Activated CD4-positive, alpha-beta memory T cell treated with anti-CD3 and anti-CD28 coated beads, Interleukin-2, amount 10 ng/mL, durations not matched to agents 7 days and 5 days (primary cell): Measurements from ENCODE around the gene DHFR2. TPM values are rescaled to one million over a fixed set of nuclear protein-coding genes. Genes with fewer than 3 reads are reported as not detected.
A peak's percentile ranks its signal among the peaks of the same experiment; 100 is the strongest.
"Not testable (repeated sequence)": the region's sequence is repeated elsewhere in the genome, so short reads cannot be mapped to it uniquely, and the experiment has no call there.

ENCODE experiments used
- CTCF ChIA-PET: fragments of 350-600 bp; sonication (Branson Sonifier 250); formaldehyde crosslinking; loops from one replicate; lab custom pipeline; 2021; ENCODE audit warnings: antibody characterized with exemption, inconsistent platforms; lab: Charles Lee
- POLR2A ChIA-PET: fragments of 350-600 bp; sonication (Branson Sonifier 250); formaldehyde crosslinking; loops from one replicate; lab custom pipeline; 2021; ENCODE audit warnings: antibody characterized with exemption; lab: Charles Lee
- DNase-seq: peaks from one replicate; pipeline ENCODE4 v3.0.0-alpha.2; 2020
- H3K27ac Mint-ChIP-seq: one replicate; pipeline ENCODE4 v1.8.0; 2021; ENCODE audit warnings: mild to moderate bottlenecking, mixed read lengths
- H3K27me3 Mint-ChIP-seq: one replicate; pipeline ENCODE4 v1.8.0; 2021; ENCODE audit warnings: mixed read lengths
- H3K36me3 Mint-ChIP-seq: one replicate; pipeline ENCODE4 v1.8.0; 2021; ENCODE audit warnings: low read depth, mixed read lengths
- H3K4me1 Mint-ChIP-seq: one replicate; pipeline ENCODE4 v1.8.0; 2021; ENCODE audit warnings: mixed read lengths
- H3K4me3 Mint-ChIP-seq: one replicate; pipeline ENCODE4 v1.8.0; 2021; ENCODE audit warnings: mild to moderate bottlenecking, mixed read lengths
- H3K9me3 Mint-ChIP-seq: one replicate; pipeline ENCODE4 v1.8.0; 2021; ENCODE audit warnings: mixed read lengths
- total RNA-seq, 2 experiments: library from RNA; stranded (reverse); gene quantifications; one replicate each; pipeline ENCODE4 v1.2.3, GENCODE V29; 2021

The DHFR2 gene
- total RNA-seq, 2 experiments from 2014 or later = 9.4 to 10.4 TPM

DNA sequence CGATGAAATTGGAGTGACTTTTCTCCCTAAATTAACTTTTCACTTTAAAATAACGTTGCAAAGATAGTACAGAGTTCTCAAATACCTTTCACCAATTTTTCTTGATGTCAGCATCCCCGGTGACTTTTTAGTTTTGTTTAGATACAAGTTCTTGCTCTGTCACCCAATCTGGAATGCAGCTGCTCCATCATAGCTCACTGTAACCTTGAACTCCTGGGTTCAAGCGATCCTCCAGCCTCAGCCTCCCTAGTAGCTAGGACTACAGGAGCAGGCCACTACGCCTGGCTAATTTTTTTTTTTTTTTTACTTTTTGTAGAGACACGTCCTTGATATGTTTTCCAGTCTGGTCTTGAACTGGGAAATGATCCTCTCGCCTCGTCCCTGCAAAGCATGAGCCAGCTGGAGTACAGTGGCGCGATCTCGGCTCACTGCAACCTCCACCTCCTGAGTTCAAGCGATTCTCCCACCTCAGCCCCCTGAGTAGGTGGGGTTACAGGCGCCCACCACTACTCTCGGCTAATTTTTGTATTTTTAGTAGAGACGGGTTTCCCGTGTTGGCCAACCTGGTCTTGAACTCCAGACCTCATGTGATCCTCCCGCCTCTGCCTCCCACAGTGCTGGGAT is 892 bp upstream of the DHFR2 start:
- Mint-ChIP-seq H3K36me3 (peaks cover 60% of the 10 kb centered on the region), H3K27ac (peak overlapping the region; percentile 98), H3K4me1 (peaks cover 52% of the 10 kb centered on the region), H3K4me3 (peak overlapping the region; percentile 86), H3K9me3 (peaks cover 8% of the 10 kb centered on the region), H3K27me3 (no peaks in the 10 kb centered on the region)
- ChIA-PET CTCF (interaction anchor here (0.9 to 2.6 kb wide), 5 partner anchors 8 to 61 kb away, joined by 3 to 11 read pairs (median 3); no protein-coding TSS in a partner anchor), POLR2A (interaction anchor here (0.6 to 3.2 kb wide), 18 partner anchors 8 to 171 kb away, joined by 3 to 23 read pairs (median 7); partner anchors contain the start of gene ARL13B)
- no peak for DNase-seq

DNA sequence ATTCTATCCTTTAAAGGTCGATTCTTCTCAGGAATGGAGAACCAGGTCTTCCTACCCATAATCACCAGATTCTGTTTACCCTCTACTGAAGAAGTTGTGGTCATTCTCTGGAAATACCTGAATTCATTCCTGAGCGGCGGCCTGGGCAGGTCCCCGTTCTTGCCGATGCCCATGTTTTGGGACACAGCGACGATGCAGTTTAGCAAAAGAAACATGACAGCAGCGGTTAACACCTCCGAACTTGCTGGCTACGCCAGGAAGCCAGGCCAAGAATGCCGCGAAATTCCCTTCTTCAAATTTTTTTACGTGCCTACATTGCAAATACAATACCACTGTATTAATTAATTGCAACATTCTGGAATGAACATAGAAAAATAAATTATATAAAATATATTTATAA is 1.4 kb downstream of the DHFR2 start:
- H3K27me3 Mint-ChIP-seq = no peaks in the 10 kb centered on the region
- no peaks in the 10 kb centered on the region for H3K9me3 Mint-ChIP-seq
- H3K36me3 Mint-ChIP-seq = peaks cover 41% of the 10 kb centered on the region
- ChIA-PET POLR2A (interaction anchor here (1.7 to 2.9 kb wide), 2 partner anchors 10 to 73 kb away, joined by 5 to 23 read pairs; no protein-coding TSS in a partner anchor), CTCF (interaction anchor here (1.6 to 2.6 kb wide), 2 partner anchors 8 to 48 kb away, joined by 3 to 11 read pairs; no protein-coding TSS in a partner anchor)
- peaks cover 37% of the 10 kb centered on the region for H3K4me1 Mint-ChIP-seq
- H3K4me3 Mint-ChIP-seq = peak overlapping the region; percentile 9
- H3K27ac Mint-ChIP-seq = no peak overlapping the region
- DNase-seq = no peak

- DNase-seq = no peak
- H3K9me3 Mint-ChIP-seq = no peaks in the 10 kb centered on the region
- no peaks in the 10 kb centered on the region for H3K27me3 Mint-ChIP-seq
- H3K4me1 Mint-ChIP-seq = no peaks in the 10 kb centered on the region
- ChIA-PET POLR2A (interaction anchor here (1.1 to 1.7 kb wide), 2 partner anchors 12 kb away, joined by 5 read pairs; partner anchors contain the start of genes DHFR2 and NSUN3), CTCF (interaction anchor here (1.0 kb wide), 1 partner anchor 12 kb away, joined by 3 read pairs; the partner anchor contains the start of genes DHFR2 and NSUN3)
- no peak overlapping the region for H3K4me3 Mint-ChIP-seq
- H3K27ac Mint-ChIP-seq = no peak overlapping the region
- H3K36me3 Mint-ChIP-seq = peaks cover 5% of the 10 kb centered on the region
These were observed 12.2 kb downstream of the DHFR2 start for GRCh38 chr3:94050546-94050945.

DNA sequence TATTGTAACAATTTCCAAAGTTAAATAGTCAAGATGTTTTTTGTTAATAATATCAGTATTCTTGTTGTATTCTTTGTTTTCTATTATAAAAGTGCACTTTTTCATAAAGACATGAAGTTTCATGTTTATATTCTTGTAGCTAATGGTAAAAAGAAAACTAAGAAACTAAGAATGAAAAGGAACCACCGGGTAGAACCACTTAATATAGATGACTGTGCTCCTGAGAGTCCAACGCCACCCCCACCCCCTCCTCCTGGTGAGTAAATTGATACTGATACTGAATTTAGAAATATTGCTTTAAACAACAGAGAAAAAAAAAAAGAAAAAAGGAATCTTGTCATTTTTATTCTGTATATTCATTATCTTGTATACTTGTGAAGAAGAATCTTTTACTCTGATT is 13.4 kb downstream of the DHFR2 start:
- ChIA-PET CTCF (no interaction called here), POLR2A (interaction anchor here (1.7 kb wide), 1 partner anchor 13 kb away, joined by 5 read pairs; the partner anchor contains the start of genes DHFR2 and NSUN3)

DNA sequence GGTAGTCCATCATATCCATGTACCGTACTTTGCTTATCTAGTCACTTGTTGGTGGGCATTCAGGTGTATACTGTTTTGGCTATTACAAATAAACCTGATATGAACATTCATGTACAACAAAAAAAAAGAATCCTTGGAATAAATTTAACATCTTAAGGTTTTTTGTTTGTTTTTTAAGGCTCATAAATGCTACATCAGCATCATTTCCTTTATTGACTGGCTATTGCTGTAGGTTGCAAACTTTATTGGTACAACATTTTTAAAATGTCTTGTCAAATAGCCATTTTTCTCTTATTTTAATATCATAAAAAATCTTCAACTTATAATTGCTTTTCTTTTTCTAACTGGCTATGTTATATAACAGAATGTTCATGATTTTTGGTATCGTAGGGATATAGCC is 16.2 kb downstream of the DHFR2 start:
- Mint-ChIP-seq H3K36me3 (peaks cover 18% of the 10 kb centered on the region), H3K4me1 (no peaks in the 10 kb centered on the region), H3K27ac (no peak overlapping the region), H3K4me3 (no peak overlapping the region), H3K9me3 (no peaks in the 10 kb centered on the region), H3K27me3 (no peaks in the 10 kb centered on the region)
- POLR2A ChIA-PET = no interaction called here
- CTCF ChIA-PET = no interaction called here
- DNase-seq = no peak

More for the DNA sequence above, 13.4 kb downstream of the DHFR2 start:
- Mint-ChIP-seq H3K4me1 (no peaks in the 10 kb centered on the region), H3K4me3 (no peak overlapping the region), H3K9me3 (no peaks in the 10 kb centered on the region), H3K36me3 (peaks cover 14% of the 10 kb centered on the region), H3K27ac (no peak overlapping the region), H3K27me3 (no peaks in the 10 kb centered on the region)
- no peak for DNase-seq

GRCh38 chr3:94044100-94044936 is 18.4 kb downstream of the DHFR2 start:
- not testable (repeated sequence) for H3K27me3 Mint-ChIP-seq

GRCh38 chr3:94043285-94043684 is 19.4 kb downstream of the DHFR2 start:
- no peaks in the 10 kb centered on the region for H3K27me3 Mint-ChIP-seq
- H3K4me1 Mint-ChIP-seq = no peaks in the 10 kb centered on the region
- CTCF ChIA-PET = no interaction called here

More at GRCh38 chr3:94044100-94044936, 18.4 kb downstream of the DHFR2 start:
- H3K9me3 Mint-ChIP-seq, DNase-seq, POLR2A ChIA-PET, H3K4me1 Mint-ChIP-seq, H3K4me3 Mint-ChIP-seq, CTCF ChIA-PET, H3K27ac Mint-ChIP-seq: not testable (repeated sequence)
- peaks cover 18% of the 10 kb centered on the region for H3K36me3 Mint-ChIP-seq

GRCh38 chr3:94036909-94037507 is 25.7 kb downstream of the DHFR2 start:
- Mint-ChIP-seq H3K27ac (no peak overlapping the region), H3K36me3 (no peaks in the 10 kb centered on the region), H3K9me3 (no peaks in the 10 kb centered on the region), H3K27me3 (no peaks in the 10 kb centered on the region), H3K4me1 (no peaks in the 10 kb centered on the region), H3K4me3 (no peak overlapping the region)
- DNase-seq = no peak
- CTCF ChIA-PET = interaction anchor here (0.5 kb wide), 1 partner anchor 25 kb away, joined by 3 read pairs; no protein-coding TSS in a partner anchor
- POLR2A ChIA-PET = interaction anchor here (1.8 kb wide), 1 partner anchor 26 kb away, joined by 7 read pairs; the partner anchor contains the start of genes DHFR2 and NSUN3

More at GRCh38 chr3:94043285-94043684, 19.4 kb downstream of the DHFR2 start:
- H3K4me3 Mint-ChIP-seq = no peak overlapping the region
- no peak for DNase-seq
- POLR2A ChIA-PET = no interaction called here
- no peaks in the 10 kb centered on the region for H3K9me3 Mint-ChIP-seq
- H3K36me3 Mint-ChIP-seq = peaks cover 18% of the 10 kb centered on the region
- H3K27ac Mint-ChIP-seq = no peak overlapping the region

GRCh38 chr3:94028093-94028837 is 34.5 kb downstream of the DHFR2 start, which contains the start of gene STX19:
Gene STX19, minus strand, starts transcription at chr3:94028597. Its CDS starts 13,328 bp downstream, at chr3:94015269.
- no peaks in the 10 kb centered on the region for H3K36me3 Mint-ChIP-seq
- H3K4me3 Mint-ChIP-seq = no peak within 1 kb of the TSS
- CTCF ChIA-PET = interaction anchor here (0.5 to 1.2 kb wide), 3 partner anchors 20 to 48 kb away, joined by 3 to 4 read pairs (median 3); partner anchors contain the start of gene ARL13B
- no peak for DNase-seq
- no peaks in the 10 kb centered on the region for H3K4me1 Mint-ChIP-seq
- POLR2A ChIA-PET = no interaction called here
- H3K27me3 Mint-ChIP-seq = no peaks in the 10 kb centered on the region
- no peak within 1 kb of the TSS for H3K27ac Mint-ChIP-seq
- no peaks in the 10 kb centered on the region for H3K9me3 Mint-ChIP-seq

DNA sequence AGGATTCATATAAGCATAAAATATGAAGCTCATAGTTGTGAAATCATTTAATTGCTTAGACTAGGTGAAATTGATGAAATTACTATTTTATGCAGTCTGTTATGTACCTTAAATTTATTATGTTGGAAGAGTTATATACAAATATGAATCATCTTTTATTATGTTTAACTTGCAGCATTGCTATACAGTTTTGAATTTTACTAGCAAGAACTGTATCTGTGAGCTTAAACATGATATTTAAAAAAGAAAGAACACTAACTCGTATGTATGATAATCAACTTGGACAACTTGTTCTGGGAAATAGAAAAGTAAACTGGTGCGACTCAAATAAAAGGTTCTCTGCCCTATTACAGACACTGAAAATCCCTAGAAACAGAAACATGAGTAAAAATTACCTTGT is 36.1 kb downstream of the DHFR2 start:
- no peak overlapping the region for H3K4me3 Mint-ChIP-seq
- ChIA-PET POLR2A (interaction anchor here (1.4 kb wide), 1 partner anchor 37 kb away, joined by 4 read pairs; no protein-coding TSS in a partner anchor), CTCF (no interaction called here)
- no peaks in the 10 kb centered on the region for H3K36me3 Mint-ChIP-seq
- no peaks in the 10 kb centered on the region for H3K4me1 Mint-ChIP-seq
- H3K9me3 Mint-ChIP-seq = no peaks in the 10 kb centered on the region
- H3K27ac Mint-ChIP-seq = no peak overlapping the region
- no peaks in the 10 kb centered on the region for H3K27me3 Mint-ChIP-seq
- no peak for DNase-seq

DNA sequence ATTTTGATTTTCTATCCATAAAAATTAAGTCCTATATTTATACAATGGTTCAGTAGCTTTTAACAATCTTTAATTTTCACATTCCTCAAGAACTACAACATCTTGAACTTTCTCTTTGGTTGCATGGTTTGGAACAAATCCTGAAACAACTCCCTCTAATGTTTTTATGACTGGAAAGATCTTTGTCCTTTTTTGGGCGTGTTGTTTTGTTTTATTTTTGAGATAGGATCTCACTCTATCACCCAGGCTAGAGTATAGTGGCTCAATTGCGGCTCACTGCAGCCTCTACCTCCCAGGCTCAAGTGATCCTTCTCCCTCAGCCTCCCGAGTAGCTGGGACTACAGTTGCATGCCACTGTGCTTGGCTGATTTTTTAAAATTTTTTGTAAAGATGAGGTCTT is 38.3 kb downstream of the DHFR2 start:
- Mint-ChIP-seq H3K27ac (no peak overlapping the region), H3K4me3 (no peak overlapping the region), H3K9me3 (no peaks in the 10 kb centered on the region), H3K27me3 (no peaks in the 10 kb centered on the region), H3K36me3 (peaks cover 4% of the 10 kb centered on the region), H3K4me1 (peaks cover 2% of the 10 kb centered on the region)
- ChIA-PET CTCF (no interaction called here), POLR2A (interaction anchor here (0.9 kb wide), 1 partner anchor 39 kb away, joined by 3 read pairs; the partner anchor contains the start of genes DHFR2 and NSUN3)
- no peak for DNase-seq

- Mint-ChIP-seq H3K4me1 (peaks cover 2% of the 10 kb centered on the region), H3K4me3 (no peak overlapping the region), H3K36me3 (peaks cover 6% of the 10 kb centered on the region), H3K9me3 (no peaks in the 10 kb centered on the region), H3K27me3 (no peaks in the 10 kb centered on the region), H3K27ac (no peak overlapping the region)
- CTCF ChIA-PET = no interaction called here
- POLR2A ChIA-PET = no interaction called here
- no peak for DNase-seq
These were observed 42.4 kb downstream of the DHFR2 start for GRCh38 chr3:94020293-94020692.
